Mucosa of descending colon (tissue), 3 donors: Measurements from ENCODE around the gene LARGE1. TPM values are rescaled to one million over a fixed set of nuclear protein-coding genes. Genes with fewer than 3 reads are reported as not detected.

Experiments used
- ATAC-seq: fragments of 200-7000 bp; cut with Tn5 transposase; one replicate; pipeline ENCODE4 v1.9.1; 2020; ENCODE audit warnings: mild to moderate bottlenecking, moderate library complexity
- DNase-seq, 3 donors: peaks; one replicate each; pipeline ENCODE4 v3.0.0-alpha.2; 2020
- H3K36me3 ChIP-seq: fragments of 200-600 bp; one replicate; pipeline ENCODE4 v1.8.0; 2021; ENCODE audit warnings: low read depth, mild to moderate bottlenecking
- H3K4me1 ChIP-seq: fragments of 200-600 bp; one replicate; pipeline ENCODE4 v1.8.0; 2021; ENCODE audit warnings: low read depth, mild to moderate bottlenecking
- H3K4me3 ChIP-seq: fragments of 200-600 bp; one replicate; pipeline ENCODE4 v1.8.0; 2021; ENCODE audit warnings: mild to moderate bottlenecking
- H3K9me3 ChIP-seq: fragments of 200-600 bp; one replicate; pipeline ENCODE4 v1.8.0; 2021; ENCODE audit warnings: mild to moderate bottlenecking
- CTCF ChIP-seq: fragments of 200-600 bp; IDR thresholded peaks from one replicate; pipeline ENCODE4 v1.8.0; 2022; ENCODE audit warnings: antibody characterized with exemption, mild to moderate bottlenecking
- intact Hi-C, 2 donors: fragments of 100-400 bp; cut with DNase I in 1 of 2; cut with micrococcal nuclease in 1 of 2; formaldehyde crosslinking; loops; one replicate each; pipeline versions ENCODE4 v1.11.0 to v1.11.1; 2022; cut with DNase I, micrococcal nuclease
- total RNA-seq, 3 donors: library from RNA; stranded (reverse); fragmentation: NEBNext Ultra II Directional in 2 of 3; extraction: Animal tissue kit (Norgen Biotek cat#: 25700) in 2 of 3; gene quantifications; one replicate each; pipeline versions ENCODE4 v1.2.1 to v1.2.4, GENCODE V29; 2021 to 2023
- donor health status: DM: no; HTN: no; CAD: no; lungs with moderate emphysema.
- donor health status: DM: no; HTN: no; CAD: no.
- donor health status: DM: no; HTN: yes; CAD: no.

The LARGE1 gene
- total RNA-seq, 3 donors from 2014 or later = 29.3 to 93.8 (median 67.7) TPM

- H3K4me1 ChIP-seq = no peaks in the 10 kb centered on the region
- DNase-seq (no peak), ATAC-seq (no peak)
- no peaks in the 10 kb centered on the region for H3K9me3 ChIP-seq
- TF ChIP-seq CTCF = no peak
- no peak overlapping the region for H3K4me3 ChIP-seq
- no peaks in the 10 kb centered on the region for H3K36me3 ChIP-seq
- intact Hi-C loops = no loop called here
These were observed 504.9 kb downstream of the LARGE1 start for GRCh38 chr22:33415401-33415800.

GRCh38 chr22:33409079-33409478 is 511.2 kb downstream of the LARGE1 start:
- intact Hi-C loops = no loop called here

GRCh38 chr22:33405194-33405593 is 515.1 kb downstream of the LARGE1 start:
- intact Hi-C loops = no loop called here
- H3K9me3 ChIP-seq = no peaks in the 10 kb centered on the region
- no peak overlapping the region for H3K4me3 ChIP-seq
- DNase-seq = no peak
- no peak for ATAC-seq
- no peaks in the 10 kb centered on the region for H3K36me3 ChIP-seq
- H3K4me1 ChIP-seq = no peaks in the 10 kb centered on the region
- no peak for TF ChIP-seq CTCF

More at GRCh38 chr22:33409079-33409478, 511.2 kb downstream of the LARGE1 start:
- no peak for DNase-seq
- Histone ChIP-seq H3K4me3 (no peak overlapping the region), H3K36me3 (no peaks in the 10 kb centered on the region), H3K4me1 (no peaks in the 10 kb centered on the region), H3K9me3 (no peaks in the 10 kb centered on the region)
- no peak for TF ChIP-seq CTCF
- ATAC-seq = no peak

GRCh38 chr22:33404723-33405122 is 515.6 kb downstream of the LARGE1 start:
- H3K9me3 ChIP-seq = no peaks in the 10 kb centered on the region
- ATAC-seq = no peak
- no peak for TF ChIP-seq CTCF
- H3K4me1 ChIP-seq = peaks cover 2% of the 10 kb centered on the region
- no peak overlapping the region for H3K4me3 ChIP-seq
- no peaks in the 10 kb centered on the region for H3K36me3 ChIP-seq
- intact Hi-C loops = no loop called here
- no peak for DNase-seq

- Histone ChIP-seq H3K4me3 (no peak overlapping the region), H3K4me1 (peaks cover 2% of the 10 kb centered on the region), H3K9me3 (no peaks in the 10 kb centered on the region), H3K36me3 (no peaks in the 10 kb centered on the region)
- intact Hi-C loops = no loop called here
- no peak for TF ChIP-seq CTCF
- DNase-seq = no peak
- no peak for ATAC-seq
These were observed 518.0 kb downstream of the LARGE1 start for GRCh38 chr22:33402325-33402724.

- no peak for ATAC-seq
- no peaks in the 10 kb centered on the region for H3K9me3 ChIP-seq
- no peak overlapping the region for H3K4me3 ChIP-seq
- intact Hi-C loops = no loop called here
- H3K4me1 ChIP-seq = peaks cover 2% of the 10 kb centered on the region
- DNase-seq = no peak
- H3K36me3 ChIP-seq = no peaks in the 10 kb centered on the region
- no peak for TF ChIP-seq CTCF
These were observed 519.0 kb downstream of the LARGE1 start for GRCh38 chr22:33401291-33401690.
